Measurements from ENCODE around the gene SPATS2.
A peak's percentile ranks its signal among the peaks of the same experiment; 100 is the strongest.

The SPATS2 gene

GRCh38 chr12:49543914-49544815 is 176.9 kb downstream of the SPATS2 start:
- no peak for DNase-seq

- no peak for DNase-seq
Measured at GRCh38 chr12:49545815-49546214, 178.6 kb downstream of the SPATS2 start.

DNA sequence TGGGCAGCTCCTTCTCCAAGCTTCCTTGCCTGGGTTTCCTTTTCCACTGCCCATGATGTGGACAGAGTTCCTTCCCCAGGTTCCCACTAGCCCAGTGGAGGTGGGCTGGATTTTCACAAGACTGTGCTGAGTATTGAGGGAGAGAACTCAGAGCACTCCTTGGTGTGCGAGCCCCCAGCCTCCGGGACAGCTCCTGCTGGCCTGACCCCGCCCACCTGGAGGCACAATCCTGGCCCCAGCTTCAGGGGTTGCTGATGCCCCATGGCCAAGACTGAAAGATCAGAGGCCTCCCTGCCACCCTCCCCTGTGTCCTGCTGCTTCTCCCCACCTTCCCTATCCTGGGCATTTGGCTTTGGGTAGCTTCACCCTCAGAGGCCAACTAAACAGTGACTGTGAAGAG is 179.2 kb downstream of the SPATS2 start:
- no peak for DNase-seq

- DNase-seq = no peak
Measured at GRCh38 chr12:49547090-49547690, 179.9 kb downstream of the SPATS2 start.

DNA sequence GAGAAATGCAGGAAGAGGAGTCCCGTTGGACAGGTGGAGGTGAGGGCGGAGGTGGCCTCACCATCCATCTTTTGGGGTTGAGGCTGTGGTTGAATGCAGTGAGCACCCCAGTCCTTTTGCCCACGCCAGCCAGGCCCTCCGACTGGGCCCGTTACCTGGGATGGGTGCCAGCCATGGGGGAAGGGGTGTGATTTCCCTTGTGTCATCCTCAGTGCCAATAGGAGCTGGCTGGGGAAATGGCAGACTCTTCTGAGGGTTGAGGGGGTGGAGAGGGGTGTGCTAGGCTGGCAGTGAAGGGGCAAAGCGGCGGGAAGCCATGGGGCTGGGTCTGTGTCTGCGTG is 181.2 kb downstream of the SPATS2 start:
- no peak for DNase-seq

DNA sequence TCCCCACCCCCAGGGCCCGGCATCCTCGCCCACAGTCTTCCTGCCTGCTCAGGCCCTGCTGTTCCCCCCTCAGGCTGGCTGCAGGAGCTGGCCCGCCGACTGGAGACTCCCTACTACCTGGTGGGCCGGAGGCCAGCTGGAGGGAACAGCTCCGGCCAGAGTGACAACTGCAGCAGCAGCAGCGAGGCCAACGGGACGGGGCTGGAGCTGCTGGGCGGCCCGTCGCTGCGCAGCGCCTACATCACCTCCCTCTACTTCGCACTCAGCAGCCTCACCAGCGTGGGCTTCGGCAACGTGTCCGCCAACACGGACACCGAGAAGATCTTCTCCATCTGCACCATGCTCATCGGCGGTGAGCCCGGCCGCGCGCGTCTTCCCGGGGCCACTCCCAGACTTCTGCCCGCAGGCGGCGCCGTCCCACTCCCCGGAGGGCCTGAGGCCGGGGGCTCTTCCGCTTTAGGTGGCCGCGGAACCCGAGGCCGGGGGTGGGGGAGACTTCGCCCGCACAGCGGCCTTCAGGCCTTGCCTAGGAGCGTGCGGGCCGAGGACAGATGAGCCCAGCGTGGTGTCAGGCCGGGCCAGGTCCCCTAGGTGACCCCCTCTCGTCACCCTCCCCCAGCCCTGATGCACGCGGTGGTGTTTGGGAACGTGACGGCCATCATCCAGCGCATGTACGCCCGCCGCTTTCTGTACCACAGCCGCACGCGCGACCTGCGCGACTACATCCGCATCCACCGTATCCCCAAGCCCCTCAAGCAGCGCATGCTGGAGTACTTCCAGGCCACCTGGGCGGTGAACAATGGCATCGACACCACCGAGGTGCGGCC is 181.8 kb downstream of the SPATS2 start:
- no peak for DNase-seq

DNA sequence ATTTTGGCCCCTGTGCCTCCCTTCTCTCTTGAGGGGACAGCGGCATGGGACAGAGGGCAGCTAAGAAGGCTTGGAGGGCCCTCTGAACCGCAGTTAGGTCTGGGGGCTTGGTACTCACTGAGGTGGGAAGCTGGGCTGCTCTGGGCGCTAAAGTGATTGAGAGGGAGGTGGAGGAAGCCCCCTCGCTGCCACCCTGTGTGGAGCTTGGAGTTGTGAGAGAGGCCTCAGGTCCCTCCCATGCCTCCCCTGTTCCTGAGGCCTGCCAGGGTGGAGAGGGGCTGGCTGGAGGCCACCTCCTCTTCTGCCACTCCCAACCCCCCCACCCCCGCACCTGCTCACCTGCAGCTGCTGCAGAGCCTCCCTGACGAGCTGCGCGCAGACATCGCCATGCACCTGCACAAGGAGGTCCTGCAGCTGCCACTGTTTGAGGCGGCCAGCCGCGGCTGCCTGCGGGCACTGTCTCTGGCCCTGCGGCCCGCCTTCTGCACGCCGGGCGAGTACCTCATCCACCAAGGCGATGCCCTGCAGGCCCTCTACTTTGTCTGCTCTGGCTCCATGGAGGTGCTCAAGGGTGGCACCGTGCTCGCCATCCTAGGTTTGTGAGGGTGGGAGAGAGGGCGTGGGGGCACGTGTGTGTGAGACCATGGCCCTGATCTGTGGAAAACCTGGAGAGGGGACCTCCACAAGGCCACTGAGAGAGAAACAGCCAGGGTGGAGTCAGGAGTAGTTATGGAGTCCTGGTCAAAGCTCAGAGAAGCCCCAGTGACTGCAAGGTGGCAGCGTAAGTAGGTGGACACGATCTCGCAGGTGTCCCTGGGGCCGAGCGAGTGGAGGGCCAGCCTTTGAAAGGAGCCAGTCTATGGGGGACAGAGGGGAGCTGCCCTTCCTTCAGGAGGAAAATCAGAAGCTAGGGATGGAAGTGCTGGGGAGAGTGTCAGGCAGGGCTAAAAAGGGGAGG is 182.8 kb downstream of the SPATS2 start:
- DNase-seq = no peak

GRCh38 chr12:49550693-49551252 is 183.5 kb downstream of the SPATS2 start:
- DNase-seq = no peak

GRCh38 chr12:49552014-49552413 is 184.8 kb downstream of the SPATS2 start:
- peak; percentile 65 for DNase-seq

DNA sequence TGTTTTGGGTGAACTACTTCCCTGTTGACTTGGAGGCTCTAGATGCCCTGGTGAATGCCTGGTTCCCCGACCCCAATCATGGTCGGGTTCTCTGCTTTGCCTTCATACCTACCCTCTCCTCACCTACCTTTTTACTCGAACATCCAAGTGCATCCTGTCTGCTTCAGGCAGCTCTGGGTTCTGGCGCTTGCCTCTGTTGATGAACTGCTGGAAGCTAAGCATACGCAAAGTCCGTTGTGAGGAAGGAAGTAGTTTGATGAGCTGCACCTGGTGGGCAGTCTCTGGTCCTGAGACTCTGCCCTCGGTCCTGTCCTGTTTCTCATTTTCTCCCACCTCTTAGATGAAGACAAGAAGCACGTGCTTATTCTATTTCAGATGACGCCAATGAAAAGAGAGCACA is 185.2 kb downstream of the SPATS2 start:
- DNase-seq = no peak

GRCh38 chr12:49552899-49553298 is 185.6 kb downstream of the SPATS2 start:
- DNase-seq = no peak

DNA sequence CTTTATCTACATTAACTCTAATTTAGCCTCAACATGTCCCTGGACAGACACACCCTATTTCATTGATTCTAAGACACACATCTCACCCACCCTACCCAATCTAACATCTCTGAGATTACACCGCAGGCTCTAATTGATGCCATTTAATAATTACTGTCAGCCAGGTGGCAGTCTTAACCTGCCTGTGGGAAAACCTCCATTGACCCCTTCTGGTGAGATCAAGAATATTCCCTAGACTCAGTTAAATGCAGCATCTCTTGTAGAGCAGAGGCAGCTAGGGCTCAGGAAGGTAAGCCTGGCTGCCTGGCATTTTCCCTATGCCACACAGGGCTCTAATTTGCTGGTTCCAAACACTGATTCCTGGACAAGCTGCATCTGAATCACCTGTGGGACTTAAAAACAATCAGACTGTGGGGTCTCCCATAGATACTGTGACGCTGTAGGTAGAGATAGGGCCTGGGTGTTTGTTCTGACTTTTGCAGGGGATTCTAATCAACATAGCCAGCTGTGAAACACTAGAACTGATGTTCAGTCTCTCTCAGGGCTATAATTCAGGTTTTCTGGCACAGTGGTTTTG is 186.3 kb downstream of the SPATS2 start:
- DNase-seq = peak; percentile 36

- no peak for DNase-seq
Measured at GRCh38 chr12:49554266-49554665, 187.0 kb downstream of the SPATS2 start.

GRCh38 chr12:49555631-49556390 is 188.5 kb downstream of the SPATS2 start:
- DNase-seq = no peak

DNA sequence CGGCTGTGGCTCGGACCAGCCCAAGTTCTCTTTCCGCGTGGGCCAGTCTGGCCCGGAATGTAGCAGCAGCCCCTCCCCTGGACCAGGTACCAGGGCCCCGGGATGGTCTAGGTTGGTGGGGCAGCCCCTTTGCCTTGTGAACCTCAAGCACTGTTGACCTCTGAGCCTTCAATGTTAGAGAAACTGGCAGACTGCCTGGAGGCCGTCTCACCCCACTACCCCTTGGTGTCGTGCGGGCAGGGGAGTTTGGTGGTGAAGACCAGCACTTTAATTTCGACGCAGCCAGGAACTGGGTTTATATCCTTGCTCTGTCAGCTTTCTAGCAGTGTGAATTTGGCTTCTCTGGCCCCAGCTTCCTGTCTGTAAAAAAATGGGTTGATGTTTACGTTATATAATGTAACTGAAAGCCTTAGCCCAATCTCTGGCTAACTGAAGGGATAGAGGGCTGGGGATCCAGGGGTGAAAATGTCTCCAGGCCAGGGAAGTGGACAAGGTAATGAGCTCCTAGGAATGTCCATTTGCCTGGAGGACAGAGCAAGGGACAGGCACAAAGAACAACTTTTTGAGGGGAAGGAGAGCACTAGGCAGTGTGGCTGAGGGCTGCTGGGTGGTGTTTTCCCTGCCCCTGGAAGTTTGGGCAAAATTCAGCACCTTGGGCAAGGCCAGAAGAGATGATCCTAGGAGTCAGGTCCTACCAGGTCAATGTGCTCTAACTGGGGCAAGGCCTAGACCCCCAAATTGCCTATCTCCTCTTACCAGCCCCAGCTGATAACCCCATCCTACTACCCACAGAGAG is 189.3 kb downstream of the SPATS2 start:
- DNase-seq = no peak

DNA sequence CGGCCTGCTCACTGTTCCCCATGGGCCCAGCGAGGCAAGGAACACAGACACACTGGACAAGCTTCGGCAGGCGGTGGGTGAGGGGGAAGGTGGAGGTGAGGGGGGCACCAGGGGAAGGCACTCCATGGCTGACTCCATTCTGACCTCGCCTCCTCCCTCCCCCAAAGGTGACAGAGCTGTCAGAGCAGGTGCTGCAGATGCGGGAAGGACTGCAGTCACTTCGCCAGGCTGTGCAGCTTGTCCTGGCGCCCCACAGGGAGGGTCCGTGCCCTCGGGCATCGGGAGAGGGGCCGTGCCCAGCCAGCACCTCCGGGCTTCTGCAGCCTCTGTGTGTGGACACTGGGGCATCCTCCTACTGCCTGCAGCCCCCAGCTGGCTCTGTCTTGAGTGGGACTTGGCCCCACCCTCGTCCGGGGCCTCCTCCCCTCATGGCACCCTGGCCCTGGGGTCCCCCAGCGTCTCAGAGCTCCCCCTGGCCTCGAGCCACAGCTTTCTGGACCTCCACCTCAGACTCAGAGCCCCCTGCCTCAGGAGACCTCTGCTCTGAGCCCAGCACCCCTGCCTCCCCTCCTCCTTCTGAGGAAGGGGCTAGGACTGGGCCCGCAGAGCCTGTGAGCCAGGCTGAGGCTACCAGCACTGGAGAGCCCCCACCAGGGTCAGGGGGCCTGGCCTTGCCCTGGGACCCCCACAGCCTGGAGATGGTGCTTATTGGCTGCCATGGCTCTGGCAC is 190.1 kb downstream of the SPATS2 start:
- DNase-seq = no peak

- DNase-seq = no peak
Measured at GRCh38 chr12:49557917-49558215, 190.6 kb downstream of the SPATS2 start.

DNA sequence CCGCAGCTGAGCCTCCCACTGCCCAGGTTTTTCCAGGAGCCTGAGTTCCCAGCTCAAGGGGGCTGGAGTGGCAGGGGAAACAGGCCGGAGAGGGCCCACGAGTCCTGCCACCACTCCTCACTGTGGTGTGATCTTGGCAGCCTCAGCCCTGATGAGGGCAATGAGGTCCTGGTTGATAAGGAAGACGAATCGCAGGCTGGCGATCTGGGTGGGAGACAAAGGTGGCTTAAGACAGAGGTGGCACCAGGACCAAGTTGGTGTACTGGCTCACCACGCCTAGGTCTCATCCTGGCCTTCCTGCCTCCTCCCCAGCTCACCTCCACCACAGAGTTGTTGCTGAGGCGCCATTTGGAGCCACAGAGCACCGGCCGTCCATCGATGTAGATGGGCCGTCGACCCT is 191.3 kb downstream of the SPATS2 start:
- no peak for DNase-seq

- DNase-seq = no peak
Measured at GRCh38 chr12:49559011-49559675, 191.9 kb downstream of the SPATS2 start.

All from NCI-H1694 (cell line).